ENCODE data around the gene VRK3. TPM values are rescaled to one million over a fixed set of nuclear protein-coding genes. Genes with fewer than 3 reads are reported as not detected.

Gene VRK3
- total RNA-seq, 1 experiment from 2014 or later, result 44.4 TPM

GRCh38 chr19:50065938-50066337, 40.8 kb upstream of the VRK3 start:
- BruUV-seq (replicated peaks), result no TSS peak
- DNase-seq (ENCODE audit: low spot score), result no peak
- Histone ChIP-seq H3K9me3 (ENCODE audit: low read depth, low read length, poor library complexity, severe bottlenecking) (peaks cover 3% of the 10 kb centered on the region), H3K36me3 (ENCODE audit: insufficient read depth, low read length, poor library complexity, severe bottlenecking) (no peaks in the 10 kb centered on the region), H3K4me1 (ENCODE audit: insufficient read depth, low read length, poor library complexity, severe bottlenecking) (no peaks in the 10 kb centered on the region), H3K27ac (ENCODE audit: low read depth, low read length, poor library complexity, severe bottlenecking) (no peak overlapping the region), H3K4me3 (ENCODE audit: low read depth, low read length, poor library complexity, severe bottlenecking) (no peak overlapping the region), H3K27me3 (replicated peaks; ENCODE audit: insufficient read depth, low read depth, low read length, poor library complexity) (no peaks in the 10 kb centered on the region)
- intact Hi-C loops (cut with micrococcal nuclease; ENCODE audit: unreplicated experiment), result no loop called here
- TF ChIP-seq CTCF (conservative IDR thresholded peaks at IDR 0.05; ENCODE audit: low read depth, low read length), result no peak
- TF ChIP-seq EZH2 (IDR thresholded peaks at IDR 0.05; ENCODE audit: borderline replicate concordance, low read depth, low read length, poor library complexity, severe bottlenecking), result no peak
- CTCF ChIA-PET, result no interaction called here
- POLR2A ChIA-PET (ENCODE audit: low non-redundant PET), result no interaction called here

- ChIA-PET CTCF (interaction anchor here (0.7 kb wide), 1 partner anchor 48 kb away, joined by 4 read pairs; no protein-coding TSS in a partner anchor), POLR2A (ENCODE audit: low non-redundant PET) (no interaction called here)
- no TSS peak for BruUV-seq (replicated peaks)
- intact Hi-C loops (cut with micrococcal nuclease; ENCODE audit: unreplicated experiment), result no loop called here
- H3K4me1 ChIP-seq (ENCODE audit: insufficient read depth, low read length, poor library complexity, severe bottlenecking), result no peaks in the 10 kb centered on the region
- H3K27ac ChIP-seq (ENCODE audit: low read depth, low read length, poor library complexity, severe bottlenecking), result no peak overlapping the region
- H3K36me3 ChIP-seq (ENCODE audit: insufficient read depth, low read length, poor library complexity, severe bottlenecking), result no peaks in the 10 kb centered on the region
- TF ChIP-seq CTCF (conservative IDR thresholded peaks at IDR 0.05; ENCODE audit: low read depth, low read length) (no peak), EZH2 (IDR thresholded peaks at IDR 0.05; ENCODE audit: borderline replicate concordance, low read depth, low read length, poor library complexity, severe bottlenecking) (no peak)
- no peak overlapping the region for H3K4me3 ChIP-seq (ENCODE audit: low read depth, low read length, poor library complexity, severe bottlenecking)
- H3K9me3 ChIP-seq (ENCODE audit: low read depth, low read length, poor library complexity, severe bottlenecking), result peaks cover 31% of the 10 kb centered on the region
- DNase-seq (ENCODE audit: low spot score), result no peak
- H3K27me3 ChIP-seq (replicated peaks; ENCODE audit: insufficient read depth, low read depth, low read length, poor library complexity), result no peaks in the 10 kb centered on the region
Observed at GRCh38 chr19:50061650-50062049, 36.5 kb upstream of the VRK3 start.

- CTCF ChIA-PET, result no interaction called here
- intact Hi-C loops (cut with micrococcal nuclease; ENCODE audit: unreplicated experiment), result no loop called here
- no peak for TF ChIP-seq EZH2 (IDR thresholded peaks at IDR 0.05; ENCODE audit: borderline replicate concordance, low read depth, low read length, poor library complexity, severe bottlenecking)
- no peak for TF ChIP-seq CTCF (conservative IDR thresholded peaks at IDR 0.05; ENCODE audit: low read depth, low read length)
- no peaks in the 10 kb centered on the region for H3K27me3 ChIP-seq (replicated peaks; ENCODE audit: insufficient read depth, low read depth, low read length, poor library complexity)
- DNase-seq (ENCODE audit: low spot score), result no peak
- no TSS peak for BruUV-seq (replicated peaks)
- H3K4me1 ChIP-seq (ENCODE audit: insufficient read depth, low read length, poor library complexity, severe bottlenecking), result no peaks in the 10 kb centered on the region
- H3K9me3 ChIP-seq (ENCODE audit: low read depth, low read length, poor library complexity, severe bottlenecking), result peaks cover 31% of the 10 kb centered on the region
- H3K27ac ChIP-seq (ENCODE audit: low read depth, low read length, poor library complexity, severe bottlenecking), result no peak overlapping the region
- POLR2A ChIA-PET (ENCODE audit: low non-redundant PET), result interaction anchor here (0.7 kb wide), 1 partner anchor 67 kb away, joined by 15 read pairs; no protein-coding TSS in a partner anchor
- H3K36me3 ChIP-seq (ENCODE audit: insufficient read depth, low read length, poor library complexity, severe bottlenecking), result no peaks in the 10 kb centered on the region
- H3K4me3 ChIP-seq (ENCODE audit: low read depth, low read length, poor library complexity, severe bottlenecking), result no peak overlapping the region
Observed at GRCh38 chr19:50060107-50060506, 34.9 kb upstream of the VRK3 start.

Measured in A673 (cell line).